ENCODE results near the gene CCDC120. TPM values are rescaled to one million over a fixed set of nuclear protein-coding genes. Genes with fewer than 3 reads are reported as not detected.
A peak's percentile ranks its signal among the peaks of the same experiment; 100 is the strongest.

The CCDC120 gene
- total RNA-seq, 1 donor from 2014 or later, result 25.3 TPM

GRCh38 chrX:49043220-49043986 is 15.4 kb upstream of the CCDC120 start, which contains the start of gene TFE3:
TSS of gene TFE3 (minus strand) at chrX:49043357. CDS start at chrX:49043226, 131 bp downstream.
- Mint-ChIP-seq H3K4me1 (ENCODE audit: unreplicated experiment) (peaks cover 17% of the 10 kb centered on the region), H3K4me3 (peak within 1 kb of the TSS; percentile 93), H3K27ac (peak within 1 kb of the TSS; percentile 99), H3K27me3 (no peaks in the 10 kb centered on the region), H3K36me3 (peaks cover 7% of the 10 kb centered on the region), H3K9me3 (no peaks in the 10 kb centered on the region)
- peak; percentile 75 for TF ChIP-seq CTCF (conservative IDR thresholded peaks at IDR 0.05)
- peak; percentile 94 for DNase-seq (ENCODE audit: extremely low spot score, unreplicated experiment)

- Mint-ChIP-seq H3K27ac (peak overlapping the region; percentile 99), H3K27me3 (no peaks in the 10 kb centered on the region), H3K4me3 (peak overlapping the region; percentile 88), H3K36me3 (peaks cover 3% of the 10 kb centered on the region), H3K9me3 (no peaks in the 10 kb centered on the region), H3K4me1 (ENCODE audit: unreplicated experiment) (peaks cover 13% of the 10 kb centered on the region)
- no peak for TF ChIP-seq CTCF (conservative IDR thresholded peaks at IDR 0.05)
- no peak for DNase-seq (ENCODE audit: extremely low spot score, unreplicated experiment)
These were observed 14.9 kb upstream of the CCDC120 start for GRCh38 chrX:49043987-49044281.

- H3K9me3 Mint-ChIP-seq, result peaks cover 6% of the 10 kb centered on the region
- TF ChIP-seq CTCF (conservative IDR thresholded peaks at IDR 0.05), result no peak
These were observed 5.4 kb upstream of the CCDC120 start for GRCh38 chrX:49053223-49054072.

GRCh38 chrX:49054073-49054762 is 4.6 kb upstream of the CCDC120 start:
- Mint-ChIP-seq H3K9me3 (peaks cover 6% of the 10 kb centered on the region), H3K4me1 (ENCODE audit: unreplicated experiment) (peaks cover 16% of the 10 kb centered on the region)

More at GRCh38 chrX:49053223-49054072, 5.4 kb upstream of the CCDC120 start:
- Mint-ChIP-seq H3K27me3 (no peaks in the 10 kb centered on the region), H3K27ac (peak overlapping the region; percentile 83), H3K36me3 (peaks cover 6% of the 10 kb centered on the region), H3K4me3 (peak overlapping the region; percentile 91), H3K4me1 (ENCODE audit: unreplicated experiment) (peaks cover 16% of the 10 kb centered on the region)
- peak; percentile 78 for DNase-seq (ENCODE audit: extremely low spot score, unreplicated experiment)

More at GRCh38 chrX:49054073-49054762, 4.6 kb upstream of the CCDC120 start:
- Mint-ChIP-seq H3K27me3 (no peaks in the 10 kb centered on the region), H3K36me3 (peaks cover 6% of the 10 kb centered on the region), H3K4me3 (peak overlapping the region; percentile 91), H3K27ac (peak overlapping the region; percentile 83)
- TF ChIP-seq CTCF (conservative IDR thresholded peaks at IDR 0.05), result no peak
- DNase-seq (ENCODE audit: extremely low spot score, unreplicated experiment), result no peak

Data from type B pancreatic cell (in vitro differentiated cells).